DMS 273 treated with DMSO at 0.1 percent for 48 hours (cell line): ENCODE results near the gene JARID2.

ENCODE experiments used
- DNase-seq: peaks from one replicate; lab custom pipeline; 2025; lab: John Stamatoyannopoulos, UW

JARID2 gene

DNA sequence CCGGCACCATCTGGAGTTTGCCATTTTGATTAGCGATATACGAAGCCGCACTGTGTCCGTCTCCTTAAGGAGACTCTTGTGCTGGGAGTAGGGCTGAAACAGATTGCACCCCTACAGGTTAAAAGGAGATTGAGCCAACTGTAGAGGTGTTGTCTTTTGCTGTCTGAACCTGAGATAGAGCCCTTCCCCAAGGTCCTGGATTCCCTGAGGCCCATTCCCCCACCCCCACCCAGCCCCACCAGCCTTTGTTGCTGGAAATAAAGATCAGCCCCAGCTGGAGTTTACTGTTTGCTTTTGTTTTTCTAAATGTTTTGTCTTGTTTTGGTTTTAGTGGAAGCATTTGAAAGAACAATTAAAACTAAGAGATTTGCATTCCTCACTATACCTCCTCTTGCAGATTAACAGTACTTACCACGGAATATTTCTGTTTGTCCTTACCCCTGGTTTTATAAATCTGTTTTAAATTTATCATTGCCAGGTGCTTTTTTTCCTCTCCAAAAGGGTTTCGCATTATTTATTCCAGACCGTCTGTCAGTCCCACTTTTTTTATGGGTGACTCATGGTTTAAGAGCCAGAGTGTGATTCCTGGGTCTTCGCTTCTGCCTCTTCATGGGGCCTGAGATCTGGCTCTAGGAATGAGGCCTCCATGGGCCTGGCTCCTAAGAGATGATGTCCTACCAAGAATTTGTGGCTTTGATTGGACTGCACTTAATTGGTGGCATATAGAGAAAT, 247.7 kb downstream of the JARID2 start:
- DNase-seq = no peak

DNA sequence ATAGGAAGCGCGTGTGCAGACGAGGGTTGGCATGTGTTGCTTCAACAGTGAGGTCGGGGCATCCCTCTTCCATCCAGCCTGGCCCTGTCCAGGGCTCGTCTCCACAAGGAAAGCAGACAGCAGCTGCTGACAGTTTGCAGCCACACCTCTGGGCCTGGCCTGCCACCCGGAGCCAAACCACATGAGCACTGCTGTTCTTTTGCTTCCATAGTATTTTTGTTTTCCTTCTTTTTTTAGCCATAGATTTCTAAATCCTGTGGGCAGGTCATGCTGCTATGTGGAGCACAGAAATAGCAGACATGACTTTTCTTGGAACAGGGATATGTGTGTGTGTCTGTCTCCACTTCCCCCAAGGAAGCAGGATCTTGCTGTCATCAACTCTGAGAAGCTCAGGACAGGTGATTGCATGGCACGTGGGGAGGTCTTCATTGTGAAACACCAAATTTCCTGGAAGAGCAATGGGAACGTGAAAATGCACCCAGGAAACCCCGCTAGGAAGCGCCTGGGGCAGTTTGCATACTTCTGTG, 249.6 kb downstream of the JARID2 start:
- DNase-seq = no peak

DNA sequence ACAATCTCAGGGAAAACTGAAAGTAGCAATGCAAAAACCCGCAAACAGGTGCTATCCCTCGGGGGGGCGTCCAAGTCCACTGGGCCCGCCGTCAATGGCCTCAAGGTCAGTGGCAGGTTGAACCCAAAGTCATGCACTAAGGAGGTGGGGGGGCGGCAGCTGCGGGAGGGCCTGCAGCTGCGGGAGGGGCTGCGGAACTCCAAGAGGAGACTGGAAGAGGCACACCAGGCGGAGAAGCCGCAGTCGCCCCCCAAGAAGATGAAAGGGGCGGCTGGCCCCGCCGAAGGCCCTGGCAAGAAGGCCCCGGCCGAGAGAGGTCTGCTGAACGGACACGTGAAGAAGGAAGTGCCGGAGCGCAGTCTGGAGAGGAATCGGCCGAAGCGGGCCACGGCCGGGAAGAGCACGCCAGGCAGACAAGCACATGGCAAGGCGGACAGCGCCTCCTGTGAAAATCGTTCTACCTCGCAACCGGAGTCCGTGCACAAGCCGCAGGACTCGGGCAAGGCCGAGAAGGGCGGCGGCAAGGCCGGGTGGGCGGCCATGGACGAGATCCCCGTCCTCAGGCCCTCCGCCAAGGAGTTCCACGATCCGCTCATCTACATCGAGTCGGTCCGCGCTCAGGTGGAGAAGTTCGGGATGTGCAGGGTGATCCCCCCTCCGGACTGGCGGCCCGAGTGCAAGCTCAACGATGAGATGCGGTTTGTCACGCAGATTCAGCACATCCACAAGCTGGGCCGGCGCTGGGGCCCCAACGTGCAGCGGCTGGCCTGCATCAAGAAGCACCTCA, 250.7 kb downstream of the JARID2 start:
- DNase-seq = no peak

DNA sequence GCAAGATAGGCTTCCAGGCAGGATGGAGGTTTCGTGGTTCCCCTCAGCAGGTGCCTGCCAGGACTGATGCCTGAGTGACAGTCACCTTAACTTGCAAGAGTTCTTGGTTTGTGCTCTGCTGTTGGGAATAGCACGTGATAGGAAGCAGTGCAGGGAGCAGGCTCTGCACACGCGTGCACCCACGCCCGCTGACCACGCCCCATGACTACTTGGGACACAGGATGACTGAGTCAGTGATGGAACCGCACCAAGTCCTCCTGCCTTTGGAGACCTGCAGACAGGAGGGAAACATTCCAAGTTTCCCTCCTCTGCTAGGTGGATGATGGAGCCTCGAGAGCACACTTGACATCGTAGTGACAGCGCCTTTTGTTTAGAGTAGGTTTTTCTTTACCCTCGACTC, 252.8 kb downstream of the JARID2 start:
- DNase-seq = no peak

DNA sequence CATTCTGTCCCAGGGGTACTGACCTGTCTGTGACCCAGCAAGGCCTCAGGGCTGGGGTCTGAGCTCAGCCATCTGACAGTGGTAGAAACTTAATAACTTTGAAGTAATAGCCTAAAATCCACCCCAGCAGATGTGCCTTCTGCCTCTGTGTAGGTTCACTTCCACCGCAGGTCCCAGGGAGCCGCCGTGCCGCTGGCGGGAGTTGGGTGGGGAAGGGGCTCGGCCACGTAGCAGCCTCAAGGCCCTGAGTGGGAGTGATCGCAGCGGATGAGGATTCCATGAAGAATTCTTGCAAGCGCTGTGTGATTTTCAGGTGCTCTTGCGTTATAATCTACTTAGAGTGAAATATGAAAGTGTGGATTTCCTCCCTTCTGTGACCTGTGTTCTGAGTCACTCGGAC, 253.3 kb downstream of the JARID2 start:
- DNase-seq = no peak

DNA sequence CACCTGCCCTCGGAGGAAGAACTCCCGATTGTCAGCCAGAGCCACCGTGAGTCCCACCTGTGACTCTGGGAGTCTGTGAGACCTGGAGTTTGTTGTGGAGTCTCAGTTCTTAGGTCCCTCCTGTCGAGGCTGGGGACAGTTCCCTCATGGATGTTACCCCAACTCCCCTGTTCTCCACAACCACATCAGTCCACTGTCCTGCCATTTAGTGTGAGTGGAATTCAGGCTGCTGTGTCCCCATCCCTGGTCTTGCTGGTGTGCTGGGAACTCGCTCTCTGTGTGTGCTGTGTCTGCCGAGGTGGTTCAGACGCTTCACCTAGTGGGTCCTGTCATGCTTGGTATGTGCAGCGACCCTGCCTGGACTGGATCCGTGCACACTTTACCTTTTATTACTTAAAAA, 253.7 kb downstream of the JARID2 start:
- DNase-seq = no peak

DNA sequence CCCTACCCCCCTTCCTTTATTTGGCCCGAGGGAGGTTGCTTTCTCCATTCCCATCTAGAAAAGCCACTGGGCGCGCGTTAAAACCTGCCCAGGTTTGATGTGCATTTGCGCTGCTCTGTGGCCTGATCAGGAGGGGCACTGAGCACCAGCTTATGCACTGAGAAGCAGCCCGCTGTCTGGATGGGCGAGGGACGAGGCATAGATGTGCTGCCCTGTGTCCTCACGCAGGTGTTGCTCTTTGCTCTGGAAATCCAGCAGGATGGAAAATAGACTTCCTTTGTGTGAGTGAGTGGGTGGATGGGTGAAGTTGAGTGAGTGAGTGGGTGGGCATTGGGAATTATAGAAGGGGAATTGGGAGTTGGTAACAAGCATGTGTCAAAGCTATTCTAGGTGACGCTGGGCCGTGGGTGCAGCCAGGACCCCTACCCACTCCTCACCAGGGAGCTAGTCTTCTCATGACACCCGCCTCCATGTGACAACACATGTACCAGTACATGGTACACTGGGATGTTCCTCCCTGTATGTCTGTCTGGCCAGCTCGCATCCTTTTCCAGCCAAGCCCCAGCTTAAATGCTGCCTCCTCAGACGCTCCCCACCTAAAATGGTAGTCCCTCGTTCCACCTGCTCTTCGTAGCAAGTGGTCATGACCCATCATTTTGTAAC, 254.3 kb downstream of the JARID2 start:
- DNase-seq = no peak

DNA sequence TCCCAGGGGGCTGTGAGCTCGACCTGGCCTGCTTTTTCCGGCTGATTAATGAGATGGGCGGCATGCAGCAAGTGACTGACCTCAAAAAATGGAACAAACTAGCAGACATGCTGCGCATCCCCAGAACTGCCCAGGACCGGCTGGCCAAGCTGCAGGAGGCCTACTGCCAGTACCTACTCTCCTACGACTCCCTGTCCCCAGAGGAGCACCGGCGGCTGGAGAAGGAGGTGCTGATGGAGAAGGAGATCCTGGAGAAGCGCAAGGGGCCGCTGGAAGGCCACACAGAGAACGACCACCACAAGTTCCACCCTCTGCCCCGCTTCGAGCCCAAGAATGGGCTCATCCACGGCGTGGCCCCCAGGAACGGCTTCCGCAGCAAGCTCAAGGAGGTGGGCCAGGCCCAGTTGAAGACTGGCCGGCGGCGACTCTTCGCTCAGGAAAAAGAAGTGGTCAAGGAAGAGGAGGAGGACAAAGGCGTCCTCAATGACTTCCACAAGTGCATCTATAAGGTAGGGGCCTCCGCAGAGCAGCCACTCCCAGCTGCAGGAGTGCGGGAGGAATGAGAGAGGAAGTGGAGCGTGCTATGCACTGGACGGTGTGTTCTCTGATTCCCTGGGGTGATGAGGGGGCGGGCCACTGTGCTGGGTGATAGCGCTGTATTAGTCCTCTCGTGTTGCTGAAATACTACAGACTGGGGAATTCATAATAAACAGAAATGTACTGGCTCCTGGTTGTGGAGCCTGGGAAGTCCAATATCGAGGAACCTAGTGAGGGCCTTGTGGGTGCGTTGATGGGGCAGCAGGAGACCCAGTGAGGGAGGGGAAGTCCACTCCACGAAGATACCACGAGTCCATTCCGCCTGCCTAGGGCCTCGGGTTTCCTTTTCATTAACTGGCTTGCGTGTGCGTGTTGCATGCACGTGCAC, 255.3 kb downstream of the JARID2 start:
- no peak for DNase-seq

DNA sequence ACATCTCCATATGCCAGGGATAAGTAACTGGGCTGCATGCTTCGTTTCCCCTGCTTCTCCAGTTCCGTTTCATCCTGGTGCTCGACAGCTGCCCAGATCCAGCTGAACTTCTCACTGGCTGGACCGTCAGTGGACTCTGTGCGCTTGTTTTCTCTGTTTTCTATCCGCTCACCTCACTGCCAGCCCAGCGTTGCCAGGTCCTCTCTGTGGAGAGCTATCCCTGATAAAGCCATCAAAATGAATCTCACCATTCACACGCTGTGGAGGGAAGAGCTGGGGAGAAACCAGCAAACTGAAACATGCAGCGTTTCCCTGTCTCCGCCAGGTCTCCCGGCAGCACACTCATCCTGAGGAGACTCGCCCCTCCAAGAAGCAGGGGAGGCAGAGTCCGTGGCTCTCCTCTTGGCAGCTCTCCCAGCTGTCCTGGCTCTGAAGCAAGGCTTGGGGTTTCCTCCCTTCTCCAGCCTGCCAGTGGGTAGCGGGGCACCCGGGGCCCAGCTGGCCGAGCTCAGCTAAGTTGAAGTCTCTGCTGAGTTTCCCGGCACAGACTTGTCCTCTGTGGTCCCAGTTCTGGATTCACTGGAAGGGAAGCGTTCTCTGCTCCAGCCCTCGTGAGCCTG, 256.1 kb downstream of the JARID2 start:
- DNase-seq = no peak

DNA sequence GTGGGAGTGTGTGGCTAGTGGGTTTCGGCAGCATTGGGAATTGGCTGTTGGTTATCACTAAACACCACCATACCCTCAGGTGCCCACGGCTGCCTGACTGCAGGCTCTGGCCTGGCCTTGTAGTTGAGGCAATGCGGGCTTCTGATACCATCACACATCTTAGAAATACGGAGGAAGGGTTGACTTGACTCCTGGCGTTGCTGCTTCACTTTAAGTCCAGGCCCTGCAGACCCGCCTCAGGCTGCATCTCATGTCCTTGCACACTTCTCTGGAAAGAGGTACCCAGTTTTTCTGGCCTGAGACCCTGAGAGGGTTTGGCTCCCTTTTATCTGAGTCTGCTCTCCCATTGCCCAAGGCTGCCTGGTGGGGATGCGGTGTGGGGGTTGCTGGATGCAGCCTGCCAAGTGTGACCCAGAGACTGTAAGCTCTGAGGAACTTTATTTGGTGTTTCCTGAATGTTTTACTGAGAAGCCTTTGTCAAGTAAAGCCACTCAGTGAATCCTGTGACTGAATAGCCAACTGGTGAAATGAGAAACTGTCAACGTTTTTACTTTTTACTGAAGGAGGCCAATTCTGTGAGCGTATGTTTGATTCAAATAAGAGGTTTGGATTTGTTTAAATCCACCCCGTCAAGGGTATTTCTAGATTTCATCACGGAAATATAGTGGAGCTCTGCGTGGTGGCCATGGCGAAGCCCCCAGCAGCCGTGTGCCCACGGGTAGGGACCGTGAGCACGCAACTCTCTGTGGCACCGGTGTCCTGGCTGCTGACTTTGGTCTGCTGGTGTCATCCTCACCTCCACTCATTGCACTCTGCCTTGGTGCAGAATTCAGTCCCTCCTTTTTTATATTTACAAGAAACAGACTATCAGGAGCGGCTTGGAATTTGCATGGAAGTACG, 256.8 kb downstream of the JARID2 start:
- DNase-seq = no peak

DNA sequence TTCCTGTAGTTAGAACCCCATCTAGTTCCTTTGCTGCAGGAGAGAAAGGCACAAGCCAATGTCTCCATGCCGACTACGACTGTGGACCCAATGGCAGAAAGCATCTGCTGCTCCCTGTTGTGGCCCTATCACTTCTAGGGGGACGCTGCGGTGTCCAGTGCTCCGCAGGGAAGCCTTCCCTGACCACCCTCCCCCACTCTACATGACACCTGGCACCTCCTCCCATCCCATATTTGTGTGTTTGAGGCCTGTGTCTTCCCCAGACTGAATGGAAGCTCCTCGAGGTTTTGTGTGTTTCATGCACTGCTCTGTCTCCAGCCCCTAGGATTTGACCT, 257.4 kb downstream of the JARID2 start:
- no peak for DNase-seq

DNA sequence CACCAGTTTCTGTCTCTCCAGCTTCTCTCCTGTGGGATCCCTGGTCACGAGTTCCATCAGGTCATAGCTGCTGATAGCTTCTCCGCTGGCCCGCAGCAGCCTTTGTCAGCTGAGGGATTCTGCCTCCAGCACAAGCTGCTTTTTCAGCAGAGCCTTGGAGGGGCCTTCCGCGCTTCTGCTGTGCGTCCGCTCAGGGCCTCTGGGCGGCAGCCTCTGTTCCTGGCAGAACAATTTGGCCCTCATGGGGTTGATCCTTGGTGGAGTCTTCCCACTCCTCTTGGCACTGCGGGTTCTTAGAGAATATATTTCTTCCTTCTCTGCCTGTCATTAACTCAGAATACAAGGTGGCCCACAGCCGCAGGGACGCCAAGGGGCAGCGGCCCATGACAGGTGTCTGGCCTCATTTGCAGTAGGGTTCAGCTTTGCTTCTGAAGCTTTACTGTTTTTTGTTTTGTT, 258.2 kb downstream of the JARID2 start:
- DNase-seq = no peak

DNA sequence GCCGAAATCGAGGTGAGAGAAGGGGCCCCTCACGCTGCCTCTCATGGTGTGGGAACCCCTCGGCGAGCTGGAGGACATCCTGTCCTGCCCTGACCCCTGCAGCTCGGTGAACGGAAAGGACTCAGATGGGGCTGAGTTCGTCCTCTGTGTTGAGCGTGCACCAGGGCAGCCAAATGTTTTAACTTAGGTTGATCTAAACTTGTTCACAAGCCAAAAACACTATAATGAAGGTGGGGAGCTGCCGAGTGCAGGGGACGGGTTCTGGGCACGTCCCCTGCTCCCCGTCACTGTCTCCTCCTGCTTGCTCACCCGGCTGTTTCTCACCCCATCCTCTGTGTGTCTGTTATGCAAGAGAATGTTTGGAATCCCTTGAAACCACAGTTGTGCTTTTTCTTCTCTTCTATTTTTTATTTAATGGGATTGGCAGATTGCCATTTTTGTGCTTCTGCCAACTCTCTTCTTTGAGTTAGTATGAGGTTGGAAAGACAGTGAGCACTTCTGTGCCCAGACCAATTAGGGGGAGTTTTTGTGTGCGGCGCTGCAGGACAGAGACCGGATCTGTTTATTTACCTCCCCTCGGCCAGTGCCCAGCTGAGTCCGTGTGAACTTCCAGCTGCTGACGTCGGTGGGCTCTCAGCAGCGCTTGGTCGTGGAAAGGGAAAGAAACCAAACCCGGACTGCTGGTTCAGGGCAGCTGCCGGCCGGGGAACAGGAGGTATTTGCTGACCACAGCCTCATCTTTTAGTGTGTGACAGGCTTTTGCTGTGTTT, 258.9 kb downstream of the JARID2 start:
- peak; percentile 54 for DNase-seq

DNA sequence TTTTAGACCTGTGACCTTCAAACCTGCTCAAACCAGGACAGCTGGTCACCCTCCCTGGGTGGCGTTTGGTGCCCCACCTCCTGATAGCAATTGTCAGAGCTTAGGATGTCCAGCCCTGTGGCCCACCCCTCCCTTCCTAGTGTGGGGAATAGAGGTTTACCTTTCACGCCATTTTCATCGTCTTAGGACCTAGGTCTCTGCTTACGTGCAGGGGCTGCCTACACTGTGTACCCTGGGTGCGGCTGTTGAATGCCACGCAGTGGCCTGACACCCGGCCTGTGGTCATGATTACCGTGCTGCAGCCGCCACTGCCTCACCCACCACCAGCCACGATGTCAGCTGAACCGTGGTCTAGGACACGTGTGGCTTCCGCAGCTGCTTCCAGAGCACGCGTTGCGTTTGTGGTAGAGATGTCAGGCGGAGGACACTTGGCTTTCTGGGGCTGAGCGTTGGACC, 259.6 kb downstream of the JARID2 start:
- DNase-seq = no peak

DNA sequence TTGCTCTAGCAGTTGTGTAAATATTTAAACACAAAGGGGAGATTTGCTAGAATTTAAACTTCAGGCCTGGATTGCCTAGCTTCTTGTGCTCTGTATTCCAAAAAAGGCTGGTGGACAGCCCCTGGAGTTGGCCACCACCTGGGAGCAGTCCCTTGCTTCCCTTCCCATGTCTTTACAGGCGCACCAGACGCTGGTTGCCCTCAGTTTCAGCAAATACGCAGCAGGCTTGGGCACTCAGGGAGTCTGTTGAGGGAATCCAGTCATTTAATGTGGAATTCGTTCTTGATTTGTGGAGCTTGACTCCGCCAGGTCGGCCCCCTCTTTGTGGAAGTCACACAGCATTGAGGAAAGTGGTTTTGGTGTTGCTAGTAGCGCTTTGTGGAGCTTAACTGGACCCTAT, 260.2 kb downstream of the JARID2 start:
- no peak for DNase-seq

DNA sequence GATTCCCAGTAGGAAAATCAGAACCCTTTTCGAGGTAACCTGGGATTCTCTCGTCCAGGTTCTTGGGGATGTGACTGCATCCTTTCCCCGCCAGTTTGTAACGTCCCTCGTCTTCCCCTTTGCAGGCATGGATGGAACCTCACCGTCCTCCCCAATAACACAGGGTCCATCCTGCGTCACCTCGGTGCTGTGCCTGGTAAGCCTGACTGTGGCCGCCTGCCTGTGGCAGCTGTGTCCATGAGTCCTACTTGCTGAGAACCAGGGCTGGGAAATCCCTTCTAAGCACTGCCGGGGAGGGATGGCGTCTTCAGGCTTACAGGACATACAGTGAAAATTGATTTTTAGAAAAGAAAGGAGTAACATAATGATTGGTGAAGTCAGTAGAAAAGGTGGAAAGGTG, 261.4 kb downstream of the JARID2 start:
- no peak for DNase-seq

DNA sequence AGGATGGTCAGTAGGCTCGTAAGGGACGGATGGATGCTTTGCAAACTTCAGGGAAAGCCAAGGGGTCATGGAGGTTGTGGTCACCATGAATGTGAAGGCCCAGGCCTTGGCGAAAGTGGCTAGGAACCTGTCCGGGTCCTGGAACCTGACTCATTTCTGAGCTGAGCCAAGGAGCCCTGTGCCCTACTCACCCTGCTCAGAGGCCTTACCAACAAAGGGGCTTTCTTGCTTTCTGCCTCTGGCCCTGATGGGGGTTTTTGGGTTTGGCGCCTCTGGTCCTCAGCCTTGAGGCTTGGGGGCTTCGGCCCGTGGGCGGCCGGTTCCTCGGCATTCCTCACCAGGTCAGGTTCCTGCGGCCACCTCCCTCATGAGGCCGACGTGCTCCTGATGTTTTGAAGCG, 261.9 kb downstream of the JARID2 start:
- DNase-seq = no peak

DNA sequence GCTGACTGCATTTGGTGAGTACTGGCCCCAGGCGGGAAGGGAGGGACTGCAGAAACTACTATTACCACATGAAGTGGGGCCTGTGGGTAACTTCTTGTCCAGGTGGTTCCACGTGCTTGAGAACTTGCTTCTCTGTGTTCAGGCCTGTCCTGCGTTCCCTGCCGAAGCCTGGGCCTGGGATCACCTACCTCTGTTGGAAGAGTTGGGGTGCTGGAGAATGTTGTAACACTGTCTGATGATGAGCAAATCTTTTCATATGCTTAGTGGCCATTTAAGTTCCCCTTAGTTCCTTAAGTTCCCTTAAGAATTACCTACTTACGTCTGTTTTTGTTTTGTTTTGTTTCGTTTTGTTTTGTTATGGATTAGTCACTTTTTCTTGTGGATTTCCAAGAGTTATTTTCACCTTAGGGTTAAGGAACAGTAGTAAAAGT, 262.6 kb downstream of the JARID2 start:
- DNase-seq = no peak

DNA sequence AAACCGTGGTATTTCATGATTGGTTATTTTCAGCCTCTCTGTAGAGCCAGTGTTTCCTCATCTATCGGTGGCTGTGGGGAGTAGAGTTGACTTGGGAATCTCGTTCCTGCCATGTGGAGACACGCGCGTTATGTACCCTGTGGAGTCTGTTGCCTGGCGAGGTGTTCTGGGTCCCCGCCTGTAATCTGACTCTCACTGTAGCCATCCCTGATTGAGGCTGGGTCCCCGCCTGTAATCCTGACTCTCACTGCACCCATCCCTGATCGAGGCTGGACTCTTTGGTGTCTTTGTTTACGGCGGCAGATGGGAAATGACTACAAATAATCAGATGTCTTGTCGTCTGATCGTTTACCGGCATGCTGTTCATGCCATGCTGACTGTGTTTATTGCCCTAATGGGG, 263.1 kb downstream of the JARID2 start:
- DNase-seq = no peak
